Mammary epithelial cell (primary cell): ENCODE data around the gene E2F6.

Source experiments
- CTCF ChIP-seq, 2 donors: IDR thresholded peaks in 1 of 2; conservative IDR thresholded peaks in 1 of 2; 2 replicates each; pipeline ENCODE4 v1.5.1; 2011 to 2012; ENCODE audit warnings: inconsistent platforms in 2 of 2, low read length in 2 of 2, mild to moderate bottlenecking in 2 of 2, control low read depth in 1 of 2, low read depth in 1 of 2; ENCODE audit not compliant: insufficient read depth in 1 of 2; ENCODE audit errors: extremely low read depth in 1 of 2
- EZH2 ChIP-seq: IDR thresholded peaks from 2 replicates; pipeline ENCODE4 v1.6.1; 2012; ENCODE audit warnings: low read length, inconsistent platforms, borderline replicate concordance

- no peak for TF ChIP-seq EZH2
- TF ChIP-seq CTCF (conservative IDR thresholded peaks at IDR 0.05 in 1 of 2, IDR thresholded peaks at IDR 0.05 in 1 of 2; ENCODE audit: extremely low read depth in 1 of 2, insufficient read depth in 1 of 2, low read depth in 1 of 2, low read length in 2 of 2): no peak
These were observed 70.6 kb downstream of the E2F6 start for GRCh38 chr2:11395389-11395788.
